Thoracic aorta (tissue), 2 donors: ENCODE results near the gene BCAR1. TPM values are rescaled to one million over a fixed set of nuclear protein-coding genes. Genes with fewer than 3 reads are reported as not detected.
"Not testable (repeated sequence)": the region's sequence is repeated elsewhere in the genome, so short reads cannot be mapped to it uniquely, and the experiment has no call there.

Experiments used
- ATAC-seq: fragments of 150-250 bp; one replicate; pipeline ENCODE4 v1.8.0; 2017; ENCODE audit warnings: low read depth; ENCODE audit not compliant: insufficient number of reproducible peaks, low FRiP score
- DNase-seq: peaks from one replicate; pipeline ENCODE4 v3.0.0-alpha.2; 2020; ENCODE audit warnings: low spot score
- H3K27ac ChIP-seq, 2 donors: fragments of 200-600 bp; sonication (generic); 1 replicate in 1 of 2; 2 replicates in 1 of 2; pipeline ENCODE4 v1.5.1; 2016; ENCODE audit warnings: mild to moderate bottlenecking in 2 of 2, moderate library complexity in 2 of 2
- H3K27me3 ChIP-seq: fragments of 200-600 bp; sonication (generic); replicated peaks from 2 replicates; pipeline ENCODE4 v1.6.0; 2016; ENCODE audit warnings: mild to moderate bottlenecking; ENCODE audit not compliant: insufficient read depth
- H3K36me3 ChIP-seq: fragments of 200-600 bp; sonication (generic); one replicate; pipeline ENCODE4 v1.5.1; 2016
- H3K4me1 ChIP-seq, 2 donors: fragments of 200-600 bp; sonication (generic); 1 replicate in 1 of 2; 2 replicates in 1 of 2; pipeline versions ENCODE4 v1.5.1 to v1.6.0; 2016; ENCODE audit warnings: low read depth in 2 of 2, mild to moderate bottlenecking in 1 of 2; ENCODE audit not compliant: control insufficient read depth in 1 of 2
- H3K4me3 ChIP-seq: fragments of 200-600 bp; sonication (generic); 2 replicates; pipeline ENCODE4 v1.5.1; 2016; ENCODE audit warnings: mild to moderate bottlenecking
- H3K9me3 ChIP-seq: fragments of 200-600 bp; sonication (generic); 2 replicates; pipeline ENCODE4 v1.5.1; 2016
- total RNA-seq, 2 donors: library from RNA; depleted of rRNA; stranded (reverse); fragments of >200 nt; gene quantifications; one replicate each; pipeline versions ENCODE4 v1.1.0 to v1.2.3, GENCODE V29; 2016
- TF ChIP-seq, protein P1 (sequence below): fragments of 200-600 bp; sonication (generic); IDR thresholded peaks from one replicate; pipeline ENCODE4 v1.5.1; 2019; ENCODE audit warnings: antibody characterized with exemption

Gene BCAR1
- total RNA-seq, 2 donors from 2014 or later = 116 to 166 TPM

DNA sequence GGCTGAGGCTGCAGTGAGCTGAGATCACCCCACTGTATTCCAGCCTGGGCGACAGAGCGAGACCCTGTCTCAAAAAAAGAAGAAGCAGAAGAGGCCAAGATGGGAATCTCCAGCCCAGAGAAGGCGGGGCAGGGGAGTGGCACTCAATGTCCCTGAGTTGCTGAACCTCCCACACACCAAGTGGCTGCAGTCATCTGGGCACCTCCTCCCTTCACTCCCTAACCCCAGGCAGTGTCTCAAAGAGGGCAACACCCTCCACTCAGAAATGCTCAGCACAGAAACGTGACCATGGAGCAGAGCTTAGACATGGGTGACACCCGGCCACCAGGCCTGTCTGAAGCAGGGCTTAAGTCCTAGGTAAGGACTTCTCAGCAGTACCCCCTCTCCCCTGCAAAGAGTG, 36.3 kb upstream of the BCAR1 start:
- H3K36me3 ChIP-seq = no peaks in the 10 kb centered on the region
- H3K27ac ChIP-seq = no peak overlapping the region
- DNase-seq (no peak), ATAC-seq (no peak)
- no peaks in the 10 kb centered on the region for H3K27me3 ChIP-seq
- H3K9me3 ChIP-seq = no peaks in the 10 kb centered on the region
- TF ChIP-seq, protein P1, sequence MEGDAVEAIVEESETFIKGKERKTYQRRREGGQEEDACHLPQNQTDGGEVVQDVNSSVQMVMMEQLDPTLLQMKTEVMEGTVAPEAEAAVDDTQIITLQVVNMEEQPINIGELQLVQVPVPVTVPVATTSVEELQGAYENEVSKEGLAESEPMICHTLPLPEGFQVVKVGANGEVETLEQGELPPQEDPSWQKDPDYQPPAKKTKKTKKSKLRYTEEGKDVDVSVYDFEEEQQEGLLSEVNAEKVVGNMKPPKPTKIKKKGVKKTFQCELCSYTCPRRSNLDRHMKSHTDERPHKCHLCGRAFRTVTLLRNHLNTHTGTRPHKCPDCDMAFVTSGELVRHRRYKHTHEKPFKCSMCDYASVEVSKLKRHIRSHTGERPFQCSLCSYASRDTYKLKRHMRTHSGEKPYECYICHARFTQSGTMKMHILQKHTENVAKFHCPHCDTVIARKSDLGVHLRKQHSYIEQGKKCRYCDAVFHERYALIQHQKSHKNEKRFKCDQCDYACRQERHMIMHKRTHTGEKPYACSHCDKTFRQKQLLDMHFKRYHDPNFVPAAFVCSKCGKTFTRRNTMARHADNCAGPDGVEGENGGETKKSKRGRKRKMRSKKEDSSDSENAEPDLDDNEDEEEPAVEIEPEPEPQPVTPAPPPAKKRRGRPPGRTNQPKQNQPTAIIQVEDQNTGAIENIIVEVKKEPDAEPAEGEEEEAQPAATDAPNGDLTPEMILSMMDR = no peak
- H3K4me3 ChIP-seq = no peak overlapping the region
- no peaks in the 10 kb centered on the region for H3K4me1 ChIP-seq

DNA sequence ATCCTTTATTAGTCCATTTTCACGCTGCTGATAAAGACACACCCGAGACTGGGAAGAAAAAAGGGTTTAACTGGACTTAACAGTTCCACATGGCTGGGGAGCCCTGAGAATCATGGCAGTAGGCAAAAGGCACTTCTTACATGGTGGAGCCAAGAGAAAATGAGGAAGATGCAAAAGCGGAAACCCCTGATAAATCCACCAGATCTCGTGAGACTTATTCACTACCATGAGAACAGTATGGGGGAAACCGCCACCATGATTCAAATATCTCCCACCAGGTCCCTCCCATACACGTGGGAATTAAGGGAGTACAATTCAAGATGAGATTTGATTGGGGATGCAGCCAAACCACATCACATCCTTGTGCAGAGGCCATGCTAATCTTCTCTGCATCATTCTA, 35.0 kb upstream of the BCAR1 start:
- ATAC-seq (no peak), DNase-seq (no peak)
- H3K36me3 ChIP-seq = no peaks in the 10 kb centered on the region
- no peaks in the 10 kb centered on the region for H3K27me3 ChIP-seq
- no peak overlapping the region for H3K4me3 ChIP-seq
- no peaks in the 10 kb centered on the region for H3K9me3 ChIP-seq
- no peak overlapping the region for H3K27ac ChIP-seq
- no peaks in the 10 kb centered on the region for H3K4me1 ChIP-seq
- TF ChIP-seq, protein P1 = no peak

DNA sequence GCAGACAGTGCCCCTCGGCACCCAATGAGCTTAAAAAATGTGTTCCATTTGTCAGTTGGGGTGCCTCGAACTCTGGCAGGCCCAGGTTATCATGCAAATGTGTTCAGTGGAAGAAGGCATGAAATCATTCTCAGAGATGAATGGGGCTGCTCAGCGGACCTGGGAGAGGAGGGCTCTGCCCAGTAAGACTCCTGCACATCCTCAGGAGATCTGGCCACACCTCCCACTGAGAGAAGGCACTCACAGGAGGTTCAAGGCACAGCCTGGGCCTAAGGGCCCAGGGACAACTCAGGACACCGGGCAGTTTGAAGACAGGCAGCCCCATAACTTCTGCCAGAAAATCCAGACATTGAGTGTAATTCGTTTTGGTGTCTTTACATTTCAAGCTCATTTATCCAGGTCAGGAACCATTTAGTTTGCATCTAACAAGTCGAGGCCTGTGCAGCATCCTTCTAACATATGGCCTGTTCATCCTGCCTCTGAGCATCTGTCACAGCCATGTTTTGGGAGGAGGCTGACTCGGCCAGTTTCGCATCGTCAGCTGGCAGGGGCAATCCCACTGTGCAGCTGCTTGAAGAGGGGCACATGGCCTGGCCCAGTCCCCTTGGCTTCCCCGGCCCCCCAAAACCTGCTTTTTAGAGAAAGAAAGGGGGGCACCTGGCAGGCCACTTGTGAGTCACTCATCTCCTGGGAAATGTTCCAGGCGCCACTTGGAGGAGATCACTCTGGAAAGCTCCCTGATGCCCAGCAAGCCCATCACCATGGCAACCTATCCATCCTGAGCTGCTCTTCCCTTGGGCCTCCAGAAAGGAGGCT, 31.2 kb upstream of the BCAR1 start:
- Histone ChIP-seq H3K36me3 (no peaks in the 10 kb centered on the region), H3K9me3 (no peaks in the 10 kb centered on the region), H3K27ac (no peak overlapping the region), H3K4me3 (no peak overlapping the region), H3K27me3 (no peaks in the 10 kb centered on the region), H3K4me1 (no peaks in the 10 kb centered on the region)
- TF ChIP-seq, protein P1 = no peak
- DNase-seq = no peak
- no peak for ATAC-seq

DNA sequence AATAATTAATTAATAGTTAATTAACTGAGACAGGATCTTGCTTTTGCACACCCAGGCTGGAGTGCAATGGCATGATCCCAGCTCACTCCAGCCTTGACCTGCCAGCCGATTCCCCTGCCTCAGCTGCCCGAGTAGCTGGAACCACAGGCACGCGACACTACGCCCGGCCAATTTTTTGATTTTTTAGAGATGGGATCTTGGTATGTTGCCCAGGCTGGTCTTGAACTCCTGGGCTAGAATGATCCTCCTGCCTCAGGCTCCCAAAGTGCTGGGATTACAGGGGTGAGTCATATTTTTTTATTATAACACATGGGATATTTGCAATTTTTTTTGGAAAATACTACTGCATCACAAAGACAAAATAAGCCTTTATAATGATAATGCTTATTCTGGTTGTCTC, 30.4 kb upstream of the BCAR1 start:
- TF ChIP-seq, protein P1 = no peak
- DNase-seq = no peak
- no peaks in the 10 kb centered on the region for H3K9me3 ChIP-seq
- no peaks in the 10 kb centered on the region for H3K36me3 ChIP-seq
- ATAC-seq = no peak
- no peak overlapping the region for H3K4me3 ChIP-seq
- no peaks in the 10 kb centered on the region for H3K27me3 ChIP-seq
- no peak overlapping the region for H3K27ac ChIP-seq
- no peaks in the 10 kb centered on the region for H3K4me1 ChIP-seq

DNA sequence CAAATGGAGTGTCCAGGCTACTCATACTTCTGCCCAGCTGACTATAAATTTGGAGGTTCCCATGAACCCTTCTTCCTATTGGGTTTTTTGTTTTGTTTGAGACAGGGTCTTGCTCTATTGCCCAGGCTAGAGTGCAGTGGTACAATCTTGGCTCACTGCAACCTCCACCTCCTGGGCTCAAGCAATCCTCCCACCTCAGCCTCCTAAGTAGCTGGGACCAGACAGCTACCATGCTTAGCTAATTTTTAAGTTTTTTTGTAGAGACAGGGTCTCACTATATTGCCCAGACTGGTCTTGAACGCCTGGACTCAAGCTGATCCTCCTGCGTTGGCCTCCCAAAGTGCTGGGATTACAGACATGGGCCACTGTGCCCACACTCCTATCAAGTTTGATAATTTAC, 29.6 kb upstream of the BCAR1 start:
- not testable (repeated sequence) for H3K36me3 ChIP-seq, H3K4me3 ChIP-seq, H3K4me1 ChIP-seq, H3K27ac ChIP-seq, ATAC-seq, H3K27me3 ChIP-seq, DNase-seq, H3K9me3 ChIP-seq

DNA sequence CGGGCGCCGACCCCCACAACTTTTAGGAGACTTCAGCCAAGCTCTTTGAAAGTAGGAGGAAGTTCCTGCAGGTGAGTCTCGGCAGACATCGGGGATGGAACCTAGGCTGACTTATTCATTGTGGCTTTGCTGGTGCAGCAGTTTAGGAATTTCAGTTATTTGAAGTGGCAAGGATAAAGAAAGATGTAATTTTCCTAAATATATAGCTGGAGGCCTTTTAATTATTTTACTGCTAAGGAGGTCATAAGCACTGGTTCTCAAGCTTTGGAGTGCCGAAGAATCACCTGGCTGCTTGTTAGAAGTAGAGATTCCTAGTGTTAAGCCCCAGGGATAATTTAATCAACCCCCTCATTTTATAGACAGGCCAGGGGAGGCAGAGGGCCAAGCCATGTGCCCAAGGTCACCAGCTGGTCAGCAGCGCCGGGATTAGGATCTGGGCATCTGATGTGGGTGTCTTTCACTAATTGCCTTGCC, 28.9 kb upstream of the BCAR1 start:
- no peak for DNase-seq
- ATAC-seq = no peak
- TF ChIP-seq, protein P1 = no peak
- Histone ChIP-seq H3K36me3 (no peaks in the 10 kb centered on the region), H3K27me3 (no peaks in the 10 kb centered on the region), H3K9me3 (no peaks in the 10 kb centered on the region), H3K4me3 (no peak overlapping the region), H3K4me1 (no peaks in the 10 kb centered on the region), H3K27ac (no peak overlapping the region)
